GM23248 (cell line): ENCODE data around the gene SERPINB3.

Experiments used
- EZH2 ChIP-seq: fragments of 200-600 bp; sonication (generic); IDR thresholded peaks from 2 replicates; pipeline ENCODE4 v1.6.1; 2018; ENCODE audit warnings: antibody characterized with exemption, mild to moderate bottlenecking; ENCODE audit not compliant: insufficient read depth, poor library complexity, severe bottlenecking
- EZH2phosphoT487 ChIP-seq: fragments of 200-600 bp; sonication (generic); IDR thresholded peaks from 2 replicates; pipeline ENCODE4 v1.6.1; 2018; ENCODE audit warnings: antibody characterized with exemption, moderate library complexity, mild to moderate bottlenecking, low read depth; ENCODE audit not compliant: insufficient read depth

GRCh38 chr18:63683152-63683551, 21.5 kb upstream of the SERPINB3 start:
- TF ChIP-seq EZH2, result no peak
- no peak for TF ChIP-seq EZH2phosphoT487
